HG03520 (cell line): ENCODE data around the gene ATP10A.
"Not testable (repeated sequence)": the region's sequence is repeated elsewhere in the genome, so short reads cannot be mapped to it uniquely, and the experiment has no call there.

Experiments
- ATAC-seq: cut with Tn5 transposase; IDR thresholded peaks from one replicate; pipeline ENCODE4 v1.9.1; 2021; ENCODE audit warnings: mild to moderate bottlenecking, moderate library complexity; ENCODE audit not compliant: unreplicated experiment

Gene ATP10A

GRCh38 chr15:25667829-25668228, 195.3 kb downstream of the ATP10A start:
- no peak for ATAC-seq

- ATAC-seq = no peak
Measured at GRCh38 chr15:25665913-25666312, 197.2 kb downstream of the ATP10A start.

GRCh38 chr15:25664761-25665160, 198.4 kb downstream of the ATP10A start:
- no peak for ATAC-seq

GRCh38 chr15:25663515-25663914, 199.6 kb downstream of the ATP10A start:
- no peak for ATAC-seq

GRCh38 chr15:25661898-25662297, 201.2 kb downstream of the ATP10A start:
- no peak for ATAC-seq

- ATAC-seq = no peak
Measured at GRCh38 chr15:25659251-25659650, 203.9 kb downstream of the ATP10A start.

- ATAC-seq = no peak
Measured at GRCh38 chr15:25658560-25658959, 204.6 kb downstream of the ATP10A start.

- no peak for ATAC-seq
Measured at GRCh38 chr15:25655207-25655948, 207.7 kb downstream of the ATP10A start.

GRCh38 chr15:25653371-25653770, 209.8 kb downstream of the ATP10A start:
- no peak for ATAC-seq

- no peak for ATAC-seq
Measured at GRCh38 chr15:25652704-25653103, 210.4 kb downstream of the ATP10A start.

GRCh38 chr15:25649390-25649789, 213.7 kb downstream of the ATP10A start:
- ATAC-seq = no peak

- ATAC-seq = no peak
Measured at GRCh38 chr15:25643120-25643519, 220.0 kb downstream of the ATP10A start.

GRCh38 chr15:25641762-25642161, 221.4 kb downstream of the ATP10A start:
- no peak for ATAC-seq

GRCh38 chr15:25641361-25641760, 221.8 kb downstream of the ATP10A start:
- ATAC-seq = no peak

GRCh38 chr15:25640959-25641358, 222.2 kb downstream of the ATP10A start:
- ATAC-seq = not testable (repeated sequence)

GRCh38 chr15:25640381-25640780, 222.7 kb downstream of the ATP10A start:
- no peak for ATAC-seq

GRCh38 chr15:25636486-25636885, 226.6 kb downstream of the ATP10A start:
- not testable (repeated sequence) for ATAC-seq

- ATAC-seq = no peak
Measured at GRCh38 chr15:25635191-25635590, 227.9 kb downstream of the ATP10A start.

- no peak for ATAC-seq
Measured at GRCh38 chr15:25633862-25634261, 229.3 kb downstream of the ATP10A start.

- no peak for ATAC-seq
Measured at GRCh38 chr15:25631971-25632370, 231.2 kb downstream of the ATP10A start.
